GM18508 (cell line): ENCODE measurements around the gene LTBP3.

ENCODE experiments used
- ATAC-seq: cut with Tn5 transposase; IDR thresholded peaks from one replicate; pipeline ENCODE4 v1.9.1; 2021; ENCODE audit warnings: moderate number of reproducible peaks; ENCODE audit not compliant: insufficient read depth, unreplicated experiment

Gene LTBP3

DNA sequence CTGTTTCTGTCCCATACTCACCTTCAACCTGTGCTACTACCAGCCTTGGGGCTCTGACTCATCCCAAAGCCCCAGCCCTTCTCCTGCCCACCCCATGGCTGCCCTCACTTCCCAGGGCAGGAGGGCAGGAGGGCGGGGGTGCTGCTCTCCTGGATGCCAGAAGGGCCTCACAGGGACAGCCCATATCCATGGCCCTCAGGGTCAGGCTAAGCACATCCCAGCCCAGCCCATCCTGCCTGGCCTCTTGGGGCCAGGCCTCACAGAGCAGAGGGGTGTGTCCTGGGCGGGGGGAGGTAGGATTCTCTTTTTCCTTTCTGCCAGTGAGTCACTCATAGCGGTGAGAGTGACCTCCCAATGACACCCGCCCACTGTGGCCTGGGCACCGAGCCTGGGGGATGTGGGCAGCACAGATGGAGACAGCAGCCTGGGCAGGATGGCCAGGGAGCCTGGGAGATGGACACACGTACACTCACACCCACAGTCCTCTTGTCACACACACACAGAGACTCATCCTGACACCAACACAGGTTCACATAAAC, 2.4 kb downstream of the LTBP3 start:
- ATAC-seq: no peak

DNA sequence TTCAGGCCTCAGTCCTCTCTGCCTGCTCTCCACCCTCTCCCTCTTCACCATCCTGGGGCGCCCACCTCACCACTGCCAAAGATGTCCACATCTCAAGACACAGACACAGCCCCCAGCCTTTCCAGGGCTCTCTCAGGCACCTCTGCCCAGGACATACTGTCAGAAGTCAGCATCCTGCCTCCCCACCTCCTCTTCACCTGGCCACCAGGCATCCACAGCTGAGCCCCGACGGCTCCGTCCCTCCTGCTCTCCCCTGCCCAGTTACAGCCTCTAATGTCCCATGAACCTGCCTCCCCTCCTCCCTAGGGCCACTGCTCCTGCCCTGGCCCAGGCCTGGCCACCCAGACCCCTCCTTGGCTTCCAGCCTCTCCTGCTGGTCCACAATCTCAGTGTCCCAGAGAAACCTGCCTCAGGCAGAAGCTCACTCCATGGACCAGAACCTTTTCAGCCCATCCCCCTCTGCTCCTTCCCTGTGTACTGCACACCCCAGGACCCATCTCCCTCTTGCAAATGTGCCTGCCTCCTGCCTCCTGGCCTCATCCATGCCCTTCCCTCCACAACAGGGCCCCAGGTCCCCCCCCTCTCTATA, 3.2 kb downstream of the LTBP3 start:
- ATAC-seq: no peak

DNA sequence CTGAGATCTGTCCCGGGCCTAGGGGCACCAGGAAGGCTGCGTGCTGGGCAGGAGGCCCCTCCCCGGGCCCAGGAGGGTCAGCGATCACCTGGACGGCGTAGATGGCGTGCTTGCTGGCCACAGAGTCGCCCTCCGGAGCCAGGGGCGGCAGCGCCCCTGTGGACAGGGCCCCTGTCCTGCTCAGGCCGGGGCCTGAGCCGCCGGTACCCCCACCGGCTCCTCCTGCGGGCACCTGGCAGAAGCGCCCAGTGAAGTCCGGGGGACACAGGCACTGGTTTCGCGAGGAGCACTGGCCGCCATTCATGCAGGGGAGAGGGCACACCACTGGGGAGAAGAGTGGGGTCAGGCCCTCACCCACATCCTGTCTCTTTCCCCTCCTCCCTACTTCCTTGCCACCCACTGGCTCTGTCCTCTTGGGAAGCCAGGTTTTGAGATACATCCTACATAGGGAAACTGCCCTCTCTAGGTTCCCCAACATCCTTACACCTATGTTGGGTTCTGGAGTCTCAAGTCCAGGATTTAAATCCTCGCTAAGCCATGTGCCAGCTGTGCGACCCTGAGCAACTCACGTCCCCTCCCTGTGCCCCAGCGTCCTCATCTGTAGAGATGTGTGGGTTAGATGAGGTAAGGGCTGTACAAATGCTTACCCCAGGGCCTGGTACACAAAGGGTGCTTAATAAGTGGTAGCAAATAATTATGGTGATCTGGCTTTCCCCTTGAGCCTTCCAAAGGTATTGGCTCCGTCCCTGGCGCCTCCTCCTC, 3.9 kb downstream of the LTBP3 start:
- no peak for ATAC-seq

DNA sequence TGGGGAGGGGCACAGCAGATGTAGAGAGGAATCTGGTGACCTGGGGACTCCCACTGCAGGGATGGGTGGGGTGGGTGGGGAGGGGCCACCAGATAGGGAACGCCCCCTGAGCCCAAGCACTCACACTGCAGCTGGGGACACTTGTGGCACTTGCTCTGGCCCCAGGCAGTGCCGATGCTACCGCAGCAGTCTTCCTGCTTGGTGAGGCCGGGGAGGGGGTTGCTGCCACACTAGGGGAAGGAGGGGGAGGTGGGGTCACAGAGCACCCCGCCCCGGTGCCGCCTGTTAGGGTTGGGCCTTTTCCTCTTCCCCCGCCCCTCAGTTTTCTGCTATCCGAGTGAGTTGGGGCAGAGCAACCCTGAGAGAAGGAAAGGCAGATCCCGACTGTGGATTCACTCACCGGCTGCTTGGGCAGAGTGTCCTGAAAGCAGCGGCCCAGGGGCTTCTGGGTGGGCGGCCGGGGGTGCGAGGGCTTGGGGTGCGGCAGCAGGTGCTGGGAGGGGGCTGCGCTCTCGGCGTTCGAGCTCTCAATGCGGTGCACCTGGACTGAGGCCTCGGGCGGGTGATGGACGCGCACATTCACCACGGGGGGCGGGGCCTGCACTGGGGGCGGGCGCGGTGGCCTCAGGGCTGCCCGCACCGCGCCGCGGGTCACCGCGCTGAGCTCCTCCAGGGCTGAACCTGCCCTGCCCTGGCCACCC, 4.7 kb downstream of the LTBP3 start:
- no peak for ATAC-seq

DNA sequence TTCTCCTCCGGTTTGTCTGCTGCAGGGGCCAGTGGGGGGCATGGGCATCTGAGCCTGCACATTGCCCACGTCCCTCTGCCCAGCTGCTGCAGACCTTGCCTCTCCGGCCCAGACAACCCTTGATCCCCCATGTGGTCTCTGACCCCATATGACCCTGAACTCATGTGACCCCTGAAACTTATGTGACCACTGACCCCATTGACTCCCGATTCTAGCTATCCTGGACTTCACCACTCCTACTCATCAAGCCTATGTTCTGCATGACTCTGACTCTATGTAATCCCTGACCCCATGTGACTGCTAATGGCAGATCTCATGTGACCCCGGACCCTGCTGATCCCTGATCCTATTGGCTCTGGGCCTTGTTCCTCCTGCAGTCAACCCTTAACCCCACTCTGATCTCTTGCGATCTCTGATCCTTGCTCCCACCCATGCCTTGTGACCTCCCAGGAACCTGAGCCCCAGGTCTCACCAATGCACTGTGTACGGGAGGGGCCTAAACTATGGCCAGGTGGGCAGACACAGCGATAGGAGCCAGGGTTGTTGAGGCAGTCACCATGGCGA, 5.7 kb downstream of the LTBP3 start:
- no peak for ATAC-seq

DNA sequence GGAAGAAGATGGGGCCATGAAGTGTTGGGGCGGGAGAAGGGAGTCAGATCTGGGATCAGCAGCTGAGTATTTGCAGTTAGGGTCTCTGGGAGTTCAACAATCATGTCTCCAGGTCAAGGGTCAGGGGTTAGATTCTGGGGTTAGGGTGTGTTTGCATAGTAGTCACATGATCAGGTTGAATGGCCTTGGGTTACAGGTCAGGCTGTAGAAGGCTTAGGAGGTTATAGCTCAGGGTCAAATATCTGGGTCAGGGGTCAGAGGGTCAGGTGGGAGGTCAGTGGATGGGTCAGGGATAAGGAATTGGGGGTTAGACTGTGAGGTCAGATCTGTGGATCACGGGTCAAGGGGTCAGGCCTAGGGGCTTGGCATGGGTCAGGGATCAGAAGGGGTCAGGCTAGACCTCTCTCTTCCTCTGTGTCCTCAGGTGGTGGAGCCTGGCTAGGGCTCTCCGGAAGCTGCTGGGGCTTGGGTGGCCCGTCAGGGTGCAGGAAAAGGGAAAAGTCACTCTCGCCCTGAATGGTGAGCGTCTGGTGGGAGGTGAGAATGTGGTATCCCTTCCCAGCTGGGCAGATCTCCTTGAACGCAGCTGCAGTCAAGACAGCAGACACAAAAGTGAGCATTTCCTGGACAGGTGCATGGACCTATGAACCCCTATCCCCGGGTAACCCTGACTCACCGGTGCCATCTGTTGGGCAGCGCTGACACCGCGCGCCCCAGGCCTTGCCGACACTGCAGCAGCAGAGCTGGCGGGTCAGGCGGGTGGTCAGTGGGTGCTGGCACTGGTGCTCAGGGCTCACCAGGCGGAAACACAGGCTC, 6.4 kb downstream of the LTBP3 start:
- no peak for ATAC-seq

DNA sequence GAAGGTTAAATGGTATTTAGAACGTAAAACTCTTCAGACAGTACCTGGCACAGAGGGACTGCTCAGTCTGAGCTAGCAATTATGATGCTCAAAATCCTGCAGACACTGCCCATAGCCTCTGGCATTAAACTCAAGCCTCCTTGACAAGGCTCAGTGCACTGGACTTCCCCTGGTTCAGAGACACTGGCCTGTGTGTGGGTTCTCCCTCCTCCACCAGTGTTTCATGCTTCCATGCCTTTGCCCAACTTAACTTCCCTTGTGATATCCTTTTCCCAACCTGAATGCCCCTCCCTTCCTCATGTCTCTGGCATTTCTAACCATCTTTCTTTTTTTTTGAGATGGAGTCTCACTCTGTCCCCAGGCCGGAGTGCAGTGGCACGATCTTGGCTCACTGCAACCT, 9.1 kb downstream of the LTBP3 start:
- ATAC-seq: no peak

DNA sequence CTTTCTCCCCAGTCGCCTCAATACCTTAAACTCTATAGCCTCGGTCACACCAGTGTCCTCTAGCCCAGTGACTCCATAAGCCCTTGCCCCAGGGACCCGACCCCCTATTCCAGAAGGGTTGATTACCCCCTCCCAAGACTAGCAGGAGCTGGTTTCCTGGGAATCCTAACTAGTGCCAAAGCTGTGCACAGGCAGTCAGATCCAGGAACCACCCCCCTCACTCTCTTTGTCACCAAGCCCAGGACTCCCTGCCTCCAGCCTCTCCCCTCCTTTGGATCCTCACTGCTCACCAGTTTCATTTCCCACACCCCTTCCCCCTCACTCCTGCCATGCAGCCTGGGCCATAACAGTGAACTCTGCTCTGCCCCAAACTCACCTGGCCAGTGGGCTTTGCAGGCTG, 9.8 kb downstream of the LTBP3 start:
- no peak for ATAC-seq

DNA sequence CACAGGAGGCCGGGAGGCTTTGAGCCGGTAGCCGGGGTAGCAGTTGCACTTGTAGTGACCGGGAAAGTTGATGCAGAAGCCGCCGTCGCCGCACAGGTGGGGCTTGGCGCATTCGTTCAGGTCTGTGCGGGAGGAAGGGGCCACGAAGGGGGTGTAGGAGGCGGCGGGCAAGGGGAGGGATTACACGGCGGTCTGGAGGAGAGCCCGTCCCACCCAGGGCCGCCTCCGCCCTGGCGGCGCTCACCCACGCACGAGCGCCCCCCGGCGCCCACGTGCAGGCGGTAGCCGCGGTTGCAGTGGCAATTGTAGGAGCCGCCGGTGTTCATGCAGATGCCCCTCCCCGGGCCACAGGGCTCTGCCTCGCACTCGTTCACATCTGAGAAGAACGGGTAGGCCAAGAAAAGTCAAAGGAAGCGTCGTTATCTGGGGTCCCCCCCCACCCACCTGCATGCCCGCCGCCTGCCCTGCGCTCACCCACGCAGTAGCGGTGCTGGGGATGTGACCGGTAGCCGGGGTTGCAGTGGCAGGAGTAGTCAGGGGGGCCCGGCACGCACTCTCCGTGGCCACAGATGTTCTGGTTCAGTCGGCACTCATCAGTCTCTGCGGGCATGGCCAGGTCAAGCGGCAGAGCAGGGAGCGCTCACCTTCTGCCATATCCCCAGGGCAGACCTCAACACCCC, 10.6 kb downstream of the LTBP3 start:
- no peak for ATAC-seq

DNA sequence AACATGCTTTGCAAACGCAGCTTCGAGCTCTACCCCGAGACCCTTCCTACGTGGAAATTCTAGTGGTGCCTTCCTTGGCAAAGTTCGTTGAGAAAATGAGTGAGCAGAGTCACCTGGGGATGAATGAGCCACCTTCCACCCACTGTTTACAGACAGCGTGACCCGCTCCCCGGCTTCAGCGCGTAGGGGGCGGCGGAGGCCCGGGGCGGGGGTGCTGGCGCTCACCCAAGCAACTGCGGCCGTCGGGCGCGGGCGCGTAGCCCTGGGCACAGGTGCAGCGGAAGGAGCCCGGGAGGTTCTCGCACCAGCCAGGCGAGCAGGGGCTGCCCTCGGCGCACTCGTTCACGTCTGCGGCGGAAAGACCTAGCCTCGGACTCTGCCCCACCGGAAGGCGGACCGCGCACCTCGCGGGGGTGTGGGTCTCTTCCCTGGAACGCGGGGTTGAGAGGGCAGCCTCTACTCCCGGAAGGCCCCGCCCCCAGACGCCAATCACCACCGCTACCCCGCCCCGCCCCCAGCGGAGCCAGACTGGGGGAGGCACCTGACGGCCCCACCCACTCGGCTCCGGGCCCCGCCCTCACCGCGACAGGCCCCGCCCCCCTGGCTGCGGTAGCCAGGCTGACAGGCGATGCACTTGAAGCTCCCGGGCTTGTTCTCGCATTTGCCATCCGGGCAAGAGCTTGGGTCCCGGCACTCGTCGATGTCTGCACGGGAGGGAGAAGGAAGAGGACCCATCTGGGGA, 11.8 kb downstream of the LTBP3 start:
- no peak for ATAC-seq

DNA sequence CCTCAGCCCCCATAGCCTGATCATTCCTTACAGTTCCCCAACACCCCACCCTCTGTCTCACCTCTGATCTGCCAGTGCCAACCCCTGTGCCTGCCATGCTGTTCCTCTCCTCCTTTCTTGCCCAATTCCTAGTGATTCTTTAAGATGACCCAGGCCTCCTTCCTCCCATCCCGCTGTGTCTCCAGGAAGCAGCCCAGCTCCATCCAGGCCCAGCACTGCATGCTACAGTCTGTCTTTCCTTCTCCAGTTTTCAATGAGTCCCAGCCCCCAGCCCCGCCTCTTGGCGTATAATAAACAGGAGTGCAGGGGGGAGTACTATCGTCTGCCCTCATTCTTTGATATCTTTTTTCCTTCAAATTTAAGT, 12.3 kb downstream of the LTBP3 start:
- no peak for ATAC-seq

DNA sequence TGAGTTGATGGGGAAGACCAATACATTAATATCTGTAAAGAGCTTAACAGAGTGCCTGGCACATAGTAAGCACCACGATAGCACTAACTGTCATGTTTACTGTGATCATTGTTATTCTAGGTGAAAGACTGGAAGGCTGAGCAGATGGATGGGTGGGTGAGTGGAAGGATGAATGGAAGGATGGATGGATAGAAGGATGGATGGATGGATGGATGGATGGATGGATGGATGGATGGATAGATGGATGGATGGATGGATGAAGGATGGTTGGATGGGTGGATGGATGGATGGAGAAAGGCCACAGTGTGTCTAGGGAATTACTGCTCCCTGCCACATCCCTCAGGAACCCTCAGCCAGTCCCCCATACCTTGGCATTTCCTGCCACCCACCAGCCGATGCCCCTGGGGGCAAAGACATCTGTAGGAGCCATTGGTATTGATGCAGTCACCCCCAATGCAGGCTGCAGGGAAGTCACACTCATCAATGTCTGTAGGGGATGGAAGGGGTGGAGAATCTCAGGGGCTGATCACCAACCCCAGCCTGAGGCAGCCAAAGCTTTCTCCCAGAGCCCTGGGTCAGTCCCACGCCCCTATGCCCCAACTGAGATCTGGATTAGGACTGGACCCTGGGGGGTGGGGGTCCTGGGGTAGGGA, 15.3 kb downstream of the LTBP3 start:
- no peak for ATAC-seq

DNA sequence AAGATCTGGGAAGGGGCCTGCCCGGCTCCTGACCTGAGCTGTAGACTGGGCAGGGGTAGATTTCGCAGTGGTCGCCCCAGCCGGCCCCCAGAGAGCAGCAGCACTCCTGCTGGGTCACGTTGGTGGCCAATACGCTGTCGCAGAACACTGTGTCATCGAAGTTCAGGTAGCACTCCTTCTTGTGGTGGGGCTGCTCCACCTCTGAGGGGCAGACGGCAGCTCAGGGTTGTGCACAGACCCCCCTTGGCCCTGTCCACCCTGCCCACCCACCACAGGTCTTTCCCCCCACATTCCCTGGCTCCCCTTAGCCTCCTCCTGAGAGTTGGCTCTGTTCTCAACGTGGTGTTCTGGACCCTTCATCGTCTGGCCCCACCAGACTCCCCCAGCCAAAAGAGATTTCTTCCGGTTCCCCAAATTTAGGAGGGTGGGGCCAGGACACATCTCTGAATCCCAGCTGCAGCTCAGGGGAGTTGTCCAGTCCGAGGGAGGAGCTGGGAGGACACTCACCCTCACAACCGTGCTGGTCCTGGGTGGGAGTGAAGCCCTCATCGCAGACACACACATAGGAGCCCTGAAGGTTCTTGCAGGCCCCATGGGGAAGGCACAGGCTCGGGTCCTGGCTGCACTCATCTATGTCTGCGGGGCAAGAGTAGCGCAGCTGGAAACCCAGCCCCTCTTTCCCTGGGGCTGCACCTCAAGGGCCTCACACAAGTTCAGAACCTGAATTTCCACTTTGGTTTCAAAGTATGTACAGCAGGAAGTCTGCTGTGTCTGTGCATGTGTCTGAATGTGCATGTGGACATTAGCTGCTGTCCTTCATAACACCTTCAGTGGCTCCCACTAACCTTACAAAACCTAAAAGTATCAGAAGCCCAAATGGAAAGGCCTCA, 16.8 kb downstream of the LTBP3 start:
- no peak for ATAC-seq

DNA sequence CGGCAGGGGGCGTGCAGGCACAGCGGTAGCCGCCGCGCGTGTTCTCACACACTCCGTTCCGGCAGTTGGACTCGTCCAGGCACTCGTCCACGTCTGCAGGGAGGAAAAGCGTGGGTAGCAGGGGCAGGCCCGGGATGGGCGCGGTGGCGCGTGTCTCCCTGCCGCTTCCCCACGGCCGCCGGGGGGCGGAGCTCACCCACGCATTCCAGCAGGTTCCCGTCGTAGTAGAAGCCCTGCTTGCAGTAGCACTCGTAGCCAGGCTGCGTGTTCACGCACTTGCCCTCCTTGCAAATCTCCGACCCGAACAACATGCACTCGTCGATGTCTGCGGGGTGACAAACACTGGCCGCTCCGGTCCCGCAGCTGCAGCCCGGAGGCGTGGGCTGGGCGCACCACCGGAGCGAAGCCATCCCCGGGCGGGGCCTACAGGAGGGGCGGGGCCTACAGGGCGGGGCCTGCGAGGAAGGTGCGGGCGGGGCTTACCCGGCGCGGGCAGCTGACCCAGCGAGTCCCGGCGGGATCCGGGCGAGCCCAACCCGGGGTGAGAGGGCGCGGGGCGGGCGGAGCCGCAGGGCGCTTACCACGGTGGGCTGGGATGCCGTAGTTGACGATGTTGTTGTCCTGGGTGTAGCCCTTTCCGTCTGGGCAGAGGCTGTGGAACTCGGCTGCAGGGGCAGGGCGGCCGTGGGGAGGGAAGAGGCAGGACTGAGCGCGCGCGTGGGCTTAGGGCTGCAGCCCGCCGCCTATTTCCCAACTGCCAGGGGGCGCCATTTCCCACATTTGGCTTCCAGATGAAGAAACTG, 17.7 kb downstream of the LTBP3 start:
- ATAC-seq: no peak

DNA sequence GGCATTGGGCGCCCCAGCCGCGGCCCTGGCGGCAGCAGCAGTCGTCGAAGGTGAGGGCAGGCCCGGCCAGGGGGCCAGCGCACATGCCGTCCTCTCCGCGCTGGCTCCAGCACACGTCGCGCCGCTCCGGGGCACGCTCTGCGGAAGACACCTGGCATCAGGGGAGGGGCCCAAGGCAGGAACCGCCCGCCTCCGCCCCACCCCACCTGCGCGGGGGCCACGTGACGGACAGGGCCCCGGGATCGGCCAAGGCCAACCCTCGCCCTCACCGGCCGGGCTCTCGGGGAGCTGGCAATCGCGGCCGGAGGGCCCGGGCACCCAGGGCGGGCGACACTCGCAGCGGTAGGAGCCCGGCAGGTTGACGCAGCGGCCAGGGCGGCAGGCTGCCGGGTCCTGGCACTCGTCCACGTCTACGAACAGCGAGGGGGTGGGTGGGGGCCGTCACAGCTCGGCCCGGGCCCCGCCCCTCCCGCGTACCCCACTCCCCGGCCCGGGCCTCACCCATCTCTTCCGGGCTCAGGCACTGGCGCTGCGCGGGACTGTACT, 18.3 kb downstream of the LTBP3 start:
- no peak for ATAC-seq

DNA sequence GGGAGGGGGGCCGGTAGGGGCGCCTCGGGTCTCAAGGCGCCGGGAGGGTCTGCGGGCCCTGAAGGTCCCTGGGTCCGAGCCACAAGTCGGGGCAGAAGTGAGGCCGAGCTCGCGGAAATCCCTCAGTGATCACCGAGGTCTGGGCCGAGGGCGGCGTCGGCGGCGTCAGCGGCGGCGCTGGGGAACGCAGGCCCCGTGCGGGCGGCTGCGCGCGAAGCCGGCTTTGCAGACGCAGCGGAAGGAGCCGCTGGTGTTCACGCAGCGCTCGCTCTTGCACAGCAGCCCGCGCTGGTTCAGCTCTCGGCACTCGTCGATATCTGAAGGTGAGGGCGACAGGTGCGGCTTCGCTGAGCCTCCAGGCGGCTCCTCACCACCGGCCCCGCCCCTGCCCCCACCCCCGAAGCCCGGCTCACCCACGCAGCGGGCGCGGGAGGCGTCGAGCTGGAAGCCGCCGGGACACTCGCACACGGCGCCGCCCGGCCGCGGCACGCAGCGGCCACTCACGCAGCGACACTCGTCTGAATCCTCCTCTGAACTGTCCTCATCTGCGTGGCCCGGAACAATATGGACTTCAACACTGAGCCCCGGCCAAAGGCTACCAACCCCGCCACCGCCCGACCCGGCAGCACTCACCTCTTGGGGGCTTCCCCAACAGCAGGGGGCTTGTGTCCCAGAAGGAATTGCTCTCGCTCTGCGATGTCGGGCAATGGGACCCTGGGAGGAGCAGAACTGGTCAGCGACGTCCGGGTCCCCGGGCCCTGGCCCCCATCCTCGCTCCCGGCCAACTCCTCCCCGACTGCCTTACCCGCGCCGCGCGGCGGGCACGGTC, 19.0 kb downstream of the LTBP3 start:
- no peak for ATAC-seq
